AG09309 (cell line): ENCODE data around the gene RTP1.

Experiments used
- DNase-seq: peaks from one replicate; pipeline ENCODE4 v3.0.0-alpha.2; 2010; ENCODE audit warnings: low read depth
- H3K4me3 ChIP-seq: 2 replicates; pipeline ENCODE4 v1.5.1; 2011; ENCODE audit warnings: mild to moderate bottlenecking, low read depth, low read length, moderate library complexity; ENCODE audit not compliant: control insufficient read depth
- CTCF ChIP-seq: IDR thresholded peaks from 2 replicates; pipeline ENCODE4 v1.5.1; 2011; ENCODE audit warnings: mild to moderate bottlenecking, low read depth, low read length, inconsistent platforms; ENCODE audit not compliant: insufficient read depth, control insufficient read depth; ENCODE audit errors: missing control alignments

RTP1 gene

GRCh38 chr3:187183903-187184302 lies 13.4 kb upstream of the RTP1 start:
- no peak for TF ChIP-seq CTCF
- DNase-seq = no peak
- no peak overlapping the region for H3K4me3 ChIP-seq

- no peak overlapping the region for H3K4me3 ChIP-seq
- no peak for DNase-seq
- TF ChIP-seq CTCF = no peak
These were observed 11.5 kb upstream of the RTP1 start for GRCh38 chr3:187185759-187186158.

GRCh38 chr3:187186375-187186774 lies 10.9 kb upstream of the RTP1 start:
- no peak for DNase-seq
- H3K4me3 ChIP-seq = no peak overlapping the region
- TF ChIP-seq CTCF = no peak

GRCh38 chr3:187186801-187187421 lies 10.4 kb upstream of the RTP1 start:
- no peak for TF ChIP-seq CTCF
- no peak overlapping the region for H3K4me3 ChIP-seq
- DNase-seq = peak; percentile 50

- TF ChIP-seq CTCF = no peak
- no peak overlapping the region for H3K4me3 ChIP-seq
- no peak for DNase-seq
These were observed 8.4 kb upstream of the RTP1 start for GRCh38 chr3:187188931-187189330.

- no peak for DNase-seq
- TF ChIP-seq CTCF = no peak
- no peak overlapping the region for H3K4me3 ChIP-seq
These were observed 6.0 kb upstream of the RTP1 start for GRCh38 chr3:187191271-187191670.

GRCh38 chr3:187193181-187193580 lies 4.1 kb upstream of the RTP1 start:
- H3K4me3 ChIP-seq = no peak overlapping the region
- DNase-seq = no peak
- no peak for TF ChIP-seq CTCF
